Tibial artery (tissue), 4 donors: Measurements from ENCODE around the gene SNX11.

Experiments
- DNase-seq, 2 donors: peaks; one replicate each; pipeline ENCODE4 v3.0.0-alpha.2; 2019
- H3K27ac ChIP-seq, 2 donors: fragments of 200-600 bp; sonication (generic) in 1 of 2; 1 replicate in 1 of 2; 2 replicates in 1 of 2; pipeline ENCODE4 v1.5.1; 2018 to 2019; ENCODE audit warnings: mild to moderate bottlenecking in 1 of 2
- H3K27me3 ChIP-seq, 2 donors: fragments of 200-600 bp; sonication (generic) in 1 of 2; one replicate each; pipeline versions ENCODE4 v1.5.1 to v1.6.0; 2016 to 2019
- H3K36me3 ChIP-seq, 3 donors: fragments of 200-600 bp; sonication (generic) in 2 of 3; one replicate each; pipeline ENCODE4 v1.5.1; 2016 to 2019; ENCODE audit warnings: mild to moderate bottlenecking in 2 of 3
- H3K4me1 ChIP-seq, 4 donors: fragments of 200-600 bp; sonication (generic) in 2 of 4; 1 replicate in 3 of 4; 2 replicates in 1 of 4; pipeline ENCODE4 v1.5.1; 2016 to 2019
- H3K4me3 ChIP-seq, 2 donors: fragments of 200-600 bp; sonication (generic) in 1 of 2; 1 replicate in 1 of 2; 2 replicates in 1 of 2; pipeline ENCODE4 v1.5.1; 2018 to 2019; ENCODE audit warnings: mild to moderate bottlenecking in 2 of 2
- H3K9me3 ChIP-seq, 3 donors: fragments of 200-600 bp; sonication (generic) in 1 of 3; one replicate each; pipeline ENCODE4 v1.5.1; 2016 to 2019
- CTCF ChIP-seq, 2 experiments: fragments of 200-600 bp in 1 of 2; fragments of 450-650 bp in 1 of 2; IDR thresholded peaks; one replicate each; pipeline ENCODE4 v1.5.1; 2017 to 2019; ENCODE audit warnings: antibody characterized with exemption in 2 of 2, mild to moderate bottlenecking in 1 of 2, moderate library complexity in 1 of 2
- intact Hi-C: fragments of 100-400 bp; cut with DNase I; formaldehyde crosslinking; loops from one replicate; pipeline ENCODE4 v1.15.0; 2023; ENCODE audit warnings: low total_unique reads

Gene SNX11

GRCh38 chr17:48128400-48128799, 20.8 kb downstream of the SNX11 start:
- intact Hi-C loops = no loop called here
- Histone ChIP-seq H3K27me3 (no peaks in the 10 kb centered on the region), H3K4me3 (no peak overlapping the region), H3K27ac (no peak overlapping the region), H3K4me1 (peaks cover 0 to 6% (median 0%) of the 10 kb centered on the region in 4 donors), H3K9me3 (no peaks in the 10 kb centered on the region), H3K36me3 (peaks cover 0 to 28% (median 2%) of the 10 kb centered on the region in 3 donors)
- DNase-seq = no peak
- no peak for TF ChIP-seq CTCF (IDR thresholded peaks at IDR 0.05)

GRCh38 chr17:48129981-48130380, 22.4 kb downstream of the SNX11 start:
- intact Hi-C loops = loop anchor here (2.0 to 5.0 kb wide), 2 partner anchors 53 to 105 kb away; no protein-coding TSS in a partner anchor

GRCh38 chr17:48131216-48131824, 23.8 kb downstream of the SNX11 start:
- H3K4me3 ChIP-seq = no peak overlapping the region
- peak; percentile 82 to 89 for TF ChIP-seq CTCF (IDR thresholded peaks at IDR 0.05)
- H3K27me3 ChIP-seq = no peaks in the 10 kb centered on the region
- no peaks in the 10 kb centered on the region for H3K9me3 ChIP-seq
- H3K4me1 ChIP-seq = peaks cover 0 to 6% (median 0%) of the 10 kb centered on the region in 4 donors
- intact Hi-C loops = loop anchor here (2.0 to 5.0 kb wide), 2 partner anchors 54 to 107 kb away; no protein-coding TSS in a partner anchor
- H3K36me3 ChIP-seq = peaks cover 0 to 4% (median 0%) of the 10 kb centered on the region in 3 donors
- H3K27ac ChIP-seq = no peak overlapping the region
- peak in 1 of 2 donors; percentile 58 for DNase-seq

More at GRCh38 chr17:48129981-48130380, 22.4 kb downstream of the SNX11 start:
- Histone ChIP-seq H3K4me3 (no peak overlapping the region), H3K9me3 (no peaks in the 10 kb centered on the region), H3K4me1 (peaks cover 0 to 6% (median 0%) of the 10 kb centered on the region in 4 donors), H3K27me3 (no peaks in the 10 kb centered on the region), H3K27ac (no peak overlapping the region), H3K36me3 (peaks cover 0 to 15% (median 0%) of the 10 kb centered on the region in 3 donors)
- no peak for DNase-seq
- no peak for TF ChIP-seq CTCF (IDR thresholded peaks at IDR 0.05)

- TF ChIP-seq CTCF (IDR thresholded peaks at IDR 0.05) = no peak
These were observed 24.8 kb downstream of the SNX11 start for GRCh38 chr17:48132385-48132784.

GRCh38 chr17:48134912-48135480, 27.4 kb downstream of the SNX11 start:
- intact Hi-C loops = loop anchor here (5.0 kb wide), 1 partner anchor 58 kb away; no protein-coding TSS in a partner anchor
- Histone ChIP-seq H3K4me1 (no peaks in the 10 kb centered on the region), H3K27ac (no peak overlapping the region), H3K36me3 (no peaks in the 10 kb centered on the region), H3K9me3 (no peaks in the 10 kb centered on the region), H3K4me3 (no peak overlapping the region), H3K27me3 (no peaks in the 10 kb centered on the region)
- DNase-seq = no peak
- no peak for TF ChIP-seq CTCF (IDR thresholded peaks at IDR 0.05)

More at GRCh38 chr17:48132385-48132784, 24.8 kb downstream of the SNX11 start:
- intact Hi-C loops = loop anchor here (5.0 kb wide), 1 partner anchor 55 kb away; no protein-coding TSS in a partner anchor
- no peaks in the 10 kb centered on the region for H3K9me3 ChIP-seq
- no peaks in the 10 kb centered on the region for H3K36me3 ChIP-seq
- H3K27me3 ChIP-seq = no peaks in the 10 kb centered on the region
- H3K4me3 ChIP-seq = no peak overlapping the region
- peaks cover 0 to 5% (median 0%) of the 10 kb centered on the region in 4 donors for H3K4me1 ChIP-seq
- peak in 1 of 2 donors; percentile 28 for DNase-seq
- H3K27ac ChIP-seq = no peak overlapping the region
